CD4-positive, alpha-beta T cell treated with Interleukin-17A for 4 hours (primary cell): Measurements from ENCODE around the gene CFAP210.
"Not testable (repeated sequence)": the region's sequence is repeated elsewhere in the genome, so short reads cannot be mapped to it uniquely, and the experiment has no call there.

ENCODE experiments used
- DNase-seq: peaks from one replicate; pipeline ENCODE4 v3.0.0-alpha.2; 2020; ENCODE audit warnings: mixed read lengths

CFAP210 gene

GRCh38 chr2:169711751-169712509 lies 17.7 kb upstream of the CFAP210 start:
- no peak for DNase-seq

- no peak for DNase-seq
Observed at GRCh38 chr2:169709981-169710380, 15.8 kb upstream of the CFAP210 start.

GRCh38 chr2:169709331-169709730 lies 15.1 kb upstream of the CFAP210 start:
- no peak for DNase-seq

DNA sequence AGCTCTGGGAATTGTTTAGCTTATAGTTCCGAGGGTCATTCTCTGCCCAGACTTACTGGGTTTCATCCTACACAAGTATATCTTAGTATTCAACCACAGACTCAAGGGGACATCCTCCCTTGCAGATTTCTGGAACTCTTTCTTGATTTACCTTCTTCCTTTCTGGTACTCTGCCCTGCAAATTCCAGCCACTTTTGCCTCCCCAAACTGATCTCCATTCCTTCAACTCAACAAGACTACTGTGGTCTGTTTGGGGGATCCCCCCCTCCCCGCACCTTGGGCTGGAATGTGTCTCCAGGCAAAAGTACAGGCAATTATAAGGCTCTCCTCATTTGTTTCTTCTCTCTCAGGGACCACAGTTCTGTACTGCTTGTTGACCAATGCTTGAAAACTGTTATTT lies 13.4 kb upstream of the CFAP210 start:
- DNase-seq: no peak

GRCh38 chr2:169705927-169706326 lies 11.7 kb upstream of the CFAP210 start:
- no peak for DNase-seq

- no peak for DNase-seq
Observed at GRCh38 chr2:169704160-169704708, 10.0 kb upstream of the CFAP210 start.

DNA sequence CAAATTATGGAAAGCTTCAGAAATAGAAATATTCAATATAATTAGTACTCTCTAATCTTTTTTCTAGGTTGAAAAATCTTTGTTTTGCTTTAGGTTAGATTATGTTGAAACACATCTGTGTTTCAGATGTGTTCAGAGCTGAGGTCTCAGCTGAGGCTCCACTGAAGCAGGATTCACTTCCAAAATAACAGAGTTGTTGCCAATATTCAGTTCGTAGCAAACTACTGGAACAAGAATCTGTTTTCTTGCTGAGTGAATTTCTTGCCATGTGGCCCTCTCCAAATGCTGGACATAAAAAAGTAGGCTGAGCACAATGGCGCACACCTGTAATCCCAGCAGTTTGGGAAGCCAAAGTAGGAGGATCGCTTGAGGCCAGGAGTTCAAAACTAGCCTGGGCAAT lies 8.8 kb upstream of the CFAP210 start:
- no peak for DNase-seq

- not testable (repeated sequence) for DNase-seq
Observed at GRCh38 chr2:169699173-169699572, 5.0 kb upstream of the CFAP210 start.

- DNase-seq: no peak
Observed at GRCh38 chr2:169696381-169696780, 2.2 kb upstream of the CFAP210 start.

DNA sequence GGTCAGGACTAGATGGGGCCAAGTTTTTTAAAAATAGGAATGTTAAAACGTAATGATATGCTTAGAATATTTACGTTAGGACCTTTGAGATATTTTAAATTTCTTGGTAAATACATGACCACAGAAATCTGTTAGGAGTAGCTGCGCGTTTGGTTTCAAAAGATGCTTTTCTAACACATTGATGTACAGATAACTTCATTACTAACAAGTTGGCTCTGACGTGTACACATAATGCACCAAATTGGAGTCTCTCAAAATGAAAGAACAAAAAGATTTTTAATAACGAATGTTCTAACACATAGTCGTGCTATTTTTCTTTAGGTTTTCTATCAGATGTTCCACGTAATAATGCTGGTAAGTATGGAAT lies 672 bp upstream of the CFAP210 start:
- DNase-seq: no peak

DNA sequence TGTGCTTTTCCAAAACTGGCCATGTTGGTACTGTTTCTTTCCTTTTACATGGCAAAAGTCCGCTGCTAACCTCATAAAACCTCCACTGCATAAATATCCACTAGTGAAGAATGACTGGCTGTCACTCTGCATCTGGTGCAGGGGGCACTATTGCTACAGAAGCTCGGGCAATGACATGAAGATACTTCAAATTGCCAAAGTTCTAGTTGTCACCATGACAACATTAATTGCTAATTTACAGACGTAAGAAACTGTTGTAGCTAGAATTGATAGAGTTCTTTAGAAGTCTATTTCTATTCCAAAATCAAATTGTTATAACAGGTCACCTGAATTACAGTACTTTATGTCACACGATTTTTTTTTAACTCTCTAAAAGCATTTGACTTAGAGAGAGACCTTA lies 845 bp downstream of the CFAP210 start:
- DNase-seq: no peak

GRCh38 chr2:169692718-169693117 lies 1.5 kb downstream of the CFAP210 start:
- DNase-seq: no peak

DNA sequence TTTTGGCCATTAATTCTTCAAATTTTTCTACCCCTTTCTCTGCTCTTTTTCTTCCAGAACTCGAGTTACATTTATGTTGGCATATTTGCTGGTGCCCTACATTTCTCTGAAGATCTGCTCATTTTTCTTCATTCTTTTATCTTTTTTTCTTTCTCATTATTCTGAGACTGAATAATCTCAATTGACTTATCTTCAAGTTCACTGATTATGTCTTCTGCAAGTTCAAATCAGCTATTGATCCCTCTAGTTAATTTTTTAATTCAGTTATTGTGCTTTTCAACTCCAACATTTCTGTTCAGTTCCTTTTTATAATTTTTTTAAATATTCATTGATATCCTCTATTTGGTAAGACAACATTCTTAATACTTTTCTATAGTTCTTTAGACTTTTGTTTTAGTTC lies 3.2 kb downstream of the CFAP210 start:
- DNase-seq: no peak

GRCh38 chr2:169687943-169688342 lies 6.3 kb downstream of the CFAP210 start:
- DNase-seq: not testable (repeated sequence)

GRCh38 chr2:169686825-169687224 lies 7.4 kb downstream of the CFAP210 start:
- not testable (repeated sequence) for DNase-seq

GRCh38 chr2:169684712-169685111 lies 9.5 kb downstream of the CFAP210 start:
- not testable (repeated sequence) for DNase-seq

- no peak for DNase-seq
Observed at GRCh38 chr2:169684135-169684565, 10.1 kb downstream of the CFAP210 start.

- DNase-seq: no peak
Observed at GRCh38 chr2:169683425-169684134, 10.6 kb downstream of the CFAP210 start.

- no peak for DNase-seq
Observed at GRCh38 chr2:169683054-169683424, 11.2 kb downstream of the CFAP210 start.

GRCh38 chr2:169676850-169677249 lies 17.4 kb downstream of the CFAP210 start:
- no peak for DNase-seq

- DNase-seq: no peak
Observed at GRCh38 chr2:169676357-169676756, 17.8 kb downstream of the CFAP210 start.

GRCh38 chr2:169673921-169674320 lies 20.3 kb downstream of the CFAP210 start:
- no peak for DNase-seq

- DNase-seq: no peak
Observed at GRCh38 chr2:169673106-169673505, 21.1 kb downstream of the CFAP210 start.

- DNase-seq: no peak
Observed at GRCh38 chr2:169672406-169672805, 21.8 kb downstream of the CFAP210 start.
